IPS DF 4.7 (cell line): Measurements from ENCODE around the gene SS18L1.
A peak's percentile ranks its signal among the peaks of the same experiment; 100 is the strongest.

ENCODE experiments used
- DNase-seq: peaks from one replicate; pipeline ENCODE4 v3.0.0-alpha.2; 2013; ENCODE audit warnings: low spot score; ENCODE audit errors: extremely low read depth

Gene SS18L1

DNA sequence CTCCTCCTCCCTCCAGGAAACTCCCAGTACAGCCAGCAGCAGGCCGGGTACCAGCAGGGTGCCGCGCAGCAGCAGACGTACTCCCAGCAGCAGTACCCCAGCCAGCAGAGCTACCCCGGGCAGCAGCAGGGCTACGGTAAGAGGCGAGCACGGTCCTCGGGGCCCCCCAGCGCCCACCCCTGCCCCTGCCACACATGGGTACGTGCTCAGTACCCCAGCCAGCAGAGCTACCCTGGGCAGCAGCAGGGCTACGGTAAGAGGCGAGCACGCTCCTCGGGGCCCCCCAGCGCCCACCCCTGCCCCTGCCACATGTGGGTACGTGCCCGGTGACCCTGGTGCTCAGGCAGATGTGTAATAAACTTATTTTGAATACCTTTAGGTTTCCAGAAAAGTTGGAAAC is 29.1 kb downstream of the SS18L1 start:
- no peak for DNase-seq

- DNase-seq, result no peak
These were observed 30.6 kb downstream of the SS18L1 start for GRCh38 chr20:62174021-62174804.

GRCh38 chr20:62174870-62175624 is 31.5 kb downstream of the SS18L1 start:
- DNase-seq, result no peak

DNA sequence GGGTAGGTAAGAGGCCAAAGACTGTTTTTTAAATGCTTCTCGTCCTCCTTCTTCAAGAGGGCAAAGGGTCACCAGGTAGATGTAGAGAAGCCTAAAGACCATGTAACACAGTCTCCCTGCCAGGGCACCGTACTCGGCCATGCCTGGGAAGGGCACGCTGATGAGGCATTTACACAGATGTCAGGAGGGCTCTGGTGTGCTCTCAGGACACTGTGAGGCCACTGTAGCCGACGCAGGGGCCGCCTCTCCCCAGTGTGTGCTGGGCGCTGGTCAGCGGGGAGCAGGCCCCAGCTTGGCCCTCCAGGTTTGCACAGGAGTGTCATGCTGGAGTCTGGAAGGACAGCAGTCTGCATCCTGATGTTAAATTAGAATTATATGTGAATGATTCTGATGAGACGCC is 32.1 kb downstream of the SS18L1 start:
- no peak for DNase-seq

DNA sequence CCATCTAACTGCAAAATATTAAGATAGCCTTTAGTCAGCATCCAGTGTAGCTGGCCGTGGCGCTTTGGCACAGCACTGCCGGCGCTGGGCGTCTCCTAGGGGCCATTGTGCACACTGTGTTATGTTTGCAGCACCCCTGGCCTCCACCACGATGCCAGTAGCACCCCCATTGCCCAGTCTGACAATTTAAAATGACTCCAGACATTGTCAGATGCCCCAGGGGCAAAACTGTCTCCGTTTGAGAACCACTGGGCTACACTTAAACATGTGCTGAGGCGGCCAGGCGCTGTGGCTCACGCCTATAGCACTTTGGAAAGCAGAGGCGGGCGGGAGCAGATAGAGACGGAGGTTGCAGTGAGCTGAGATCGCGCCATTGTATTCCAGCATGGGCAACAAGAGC is 33.3 kb downstream of the SS18L1 start:
- DNase-seq, result no peak

DNA sequence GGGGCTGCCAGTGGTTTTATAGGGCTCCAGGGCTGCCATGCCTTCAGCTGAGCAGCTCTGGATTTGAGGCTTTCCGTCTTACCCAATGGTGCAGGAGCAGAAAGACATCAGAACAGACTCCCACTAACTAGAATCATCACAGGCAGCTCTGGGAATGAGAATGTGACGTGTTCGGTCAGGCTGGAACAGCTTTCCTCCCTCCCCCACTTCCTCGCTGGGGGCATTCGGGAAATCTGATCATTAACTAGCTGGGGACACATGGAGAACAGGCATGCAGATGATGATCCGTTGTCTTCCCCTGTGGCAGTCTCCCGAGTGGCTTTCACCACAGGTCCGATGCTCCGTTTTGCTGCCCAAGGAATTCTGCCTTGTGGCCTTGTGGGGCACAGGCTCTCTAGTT is 33.7 kb downstream of the SS18L1 start:
- no peak for DNase-seq

DNA sequence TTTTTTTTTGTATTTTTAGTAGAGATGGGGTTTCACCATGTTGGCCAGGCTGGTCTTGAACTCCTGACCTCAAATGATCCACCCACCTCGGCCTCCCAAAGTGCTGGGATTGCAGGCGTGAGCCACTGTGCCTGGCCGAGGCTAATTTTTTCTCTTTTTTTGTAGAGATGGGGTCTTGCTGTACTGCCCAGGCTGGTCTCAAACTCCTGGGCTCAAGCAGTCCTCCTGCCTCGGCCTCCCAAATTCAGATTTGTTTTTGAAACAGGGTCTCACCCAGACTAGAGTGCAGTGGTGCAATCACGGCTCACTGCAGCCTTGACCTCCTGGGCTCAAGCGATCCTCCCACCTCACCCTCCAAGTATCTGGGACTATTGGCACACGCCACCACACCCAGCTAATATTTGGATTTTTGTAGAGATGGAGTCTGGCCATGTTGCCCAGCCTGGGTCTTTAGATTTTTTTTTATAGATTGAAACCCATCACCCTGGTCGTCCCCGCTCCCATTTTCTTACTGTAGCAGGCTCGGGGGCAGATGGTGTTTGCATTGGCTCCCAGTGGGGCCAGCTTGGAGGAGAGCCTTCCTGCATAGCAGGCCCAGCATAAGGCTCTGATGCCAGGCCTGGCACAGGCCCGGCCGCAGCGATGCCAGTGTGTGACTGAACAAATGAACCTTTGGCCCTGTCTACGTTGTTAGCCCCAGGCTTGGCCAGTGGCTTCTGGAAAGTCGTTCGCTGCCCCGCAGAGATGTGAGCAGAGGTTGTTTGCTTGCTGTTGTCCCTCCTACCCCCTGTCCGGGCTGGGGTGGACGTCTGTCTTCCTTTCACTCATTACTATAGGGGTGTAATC is 35.0 kb downstream of the SS18L1 start:
- no peak for DNase-seq

DNA sequence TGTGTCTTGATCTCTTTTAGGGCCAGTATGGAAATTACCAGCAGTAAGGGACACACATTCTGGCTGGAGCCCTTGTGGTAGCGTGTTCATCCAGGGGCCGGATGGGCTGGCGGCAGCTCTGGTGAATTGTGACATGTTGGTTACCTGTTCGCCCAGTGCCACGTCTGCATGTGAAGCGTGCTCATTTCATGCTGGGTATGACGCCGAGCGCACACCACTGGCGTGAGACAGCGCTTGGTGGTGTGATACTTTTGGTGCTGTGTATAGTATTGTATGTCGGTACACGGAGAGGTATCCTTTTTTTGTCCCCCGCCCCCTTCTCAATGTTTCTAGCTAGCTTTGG is 35.6 kb downstream of the SS18L1 start:
- DNase-seq, result no peak

DNA sequence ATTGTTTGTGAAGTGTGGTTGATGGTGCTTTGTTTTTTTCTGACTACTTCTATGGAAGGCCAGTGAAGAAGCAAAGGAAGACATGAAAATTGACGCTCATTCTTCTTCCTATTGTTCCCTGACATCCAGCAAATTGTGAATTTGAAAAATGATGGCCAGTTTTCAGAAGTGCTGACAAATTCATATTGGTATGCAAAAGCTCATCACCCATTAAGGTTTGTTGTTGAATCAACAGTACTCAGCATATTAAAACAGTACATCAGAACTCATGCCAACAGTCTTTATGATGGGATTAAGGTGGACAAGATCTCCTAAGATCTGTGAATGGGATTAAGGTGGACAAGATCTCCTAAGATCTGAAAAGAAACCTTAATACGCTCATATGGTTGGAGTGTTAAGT is 38.2 kb downstream of the SS18L1 start:
- DNase-seq, result no peak

- peak; percentile 71 for DNase-seq
These were observed 39.2 kb downstream of the SS18L1 start, which contains the start of gene MTG2 for GRCh38 chr20:62182469-62183425. Gene MTG2 (plus strand): TSS chr20:62183028. CDS start chr20:62193421, 10,393 bp downstream.

DNA sequence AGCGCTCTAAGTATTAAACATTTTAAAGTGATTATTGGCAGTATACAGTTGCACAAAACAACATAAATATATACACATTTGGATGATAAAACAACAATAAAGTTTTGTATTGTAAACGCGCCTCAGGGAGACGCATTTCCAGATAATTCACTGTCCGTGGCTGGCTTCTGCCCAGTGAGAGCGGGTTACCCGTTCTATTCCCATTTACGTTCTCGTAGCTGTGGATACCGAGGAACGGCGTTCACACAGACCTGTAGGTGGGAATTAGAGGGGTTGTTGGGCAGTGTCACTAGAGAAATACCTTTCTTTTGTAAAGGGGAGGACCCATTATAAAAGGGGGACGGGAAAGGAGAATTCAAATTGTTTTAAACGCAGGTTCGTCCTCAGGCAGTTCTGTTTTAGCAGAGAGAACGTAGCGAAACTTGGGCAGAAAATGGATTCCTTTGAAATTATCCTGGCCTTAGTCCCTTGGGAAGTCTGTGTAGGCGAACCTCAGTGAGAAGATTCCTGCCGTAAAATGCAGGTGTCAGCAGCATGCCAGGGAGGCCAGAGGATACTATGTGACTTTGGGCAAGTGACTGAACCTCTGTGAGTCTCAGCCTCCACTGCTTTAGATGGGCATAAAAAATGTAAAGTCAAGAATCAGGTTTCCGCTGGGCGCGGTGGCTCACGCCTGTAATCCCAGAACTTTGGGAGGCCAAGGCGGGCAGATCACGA is 40.0 kb downstream of the SS18L1 start:
- DNase-seq, result no peak

GRCh38 chr20:62186096-62186426 is 42.5 kb downstream of the SS18L1 start:
- DNase-seq, result no peak

DNA sequence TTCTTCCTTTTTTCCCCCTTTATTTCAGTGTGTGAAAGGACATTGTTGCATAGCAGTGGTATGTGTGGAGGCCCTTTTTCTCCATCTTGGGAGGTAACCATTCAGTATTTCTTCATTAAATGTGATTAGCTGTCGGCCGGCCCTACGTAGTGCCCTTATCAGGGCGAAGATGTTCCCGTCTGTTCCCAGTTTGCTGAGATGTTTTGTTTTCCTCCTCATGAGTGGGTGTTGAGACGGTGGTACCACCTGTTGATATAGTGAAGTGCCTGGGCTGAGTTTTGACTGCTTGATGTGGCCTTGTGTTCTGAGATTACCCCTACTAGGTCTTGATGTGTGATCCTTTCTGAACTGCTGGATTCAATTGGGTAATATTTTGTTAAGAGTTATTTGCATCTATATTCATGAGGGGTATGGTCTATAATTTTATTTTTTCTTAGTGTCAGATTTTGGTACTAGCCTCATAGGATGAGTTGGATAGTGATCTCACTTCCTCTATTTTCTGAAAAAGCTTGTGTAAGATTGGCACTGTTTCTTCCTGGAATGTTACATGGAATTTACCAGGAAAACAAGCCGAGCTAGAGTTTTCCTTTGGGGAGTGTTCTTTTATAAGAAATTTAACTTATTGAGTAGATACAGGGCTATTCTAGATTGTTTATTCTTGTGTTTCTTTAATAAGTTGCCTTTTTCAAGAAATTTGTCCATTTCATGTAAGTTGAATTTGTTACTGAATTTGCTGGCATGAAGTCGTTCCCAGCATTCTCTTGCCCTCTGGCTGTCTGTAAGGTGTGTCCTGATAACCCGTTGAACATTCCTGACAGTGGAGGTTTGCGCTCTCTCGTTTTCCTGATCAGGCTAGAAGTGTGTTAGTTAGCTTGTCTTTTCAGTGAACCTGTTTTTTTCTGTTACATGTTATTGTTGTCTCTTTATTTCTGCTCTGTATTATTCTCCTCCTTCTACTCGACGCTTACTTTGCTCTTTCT is 43.6 kb downstream of the SS18L1 start:
- DNase-seq, result no peak

DNA sequence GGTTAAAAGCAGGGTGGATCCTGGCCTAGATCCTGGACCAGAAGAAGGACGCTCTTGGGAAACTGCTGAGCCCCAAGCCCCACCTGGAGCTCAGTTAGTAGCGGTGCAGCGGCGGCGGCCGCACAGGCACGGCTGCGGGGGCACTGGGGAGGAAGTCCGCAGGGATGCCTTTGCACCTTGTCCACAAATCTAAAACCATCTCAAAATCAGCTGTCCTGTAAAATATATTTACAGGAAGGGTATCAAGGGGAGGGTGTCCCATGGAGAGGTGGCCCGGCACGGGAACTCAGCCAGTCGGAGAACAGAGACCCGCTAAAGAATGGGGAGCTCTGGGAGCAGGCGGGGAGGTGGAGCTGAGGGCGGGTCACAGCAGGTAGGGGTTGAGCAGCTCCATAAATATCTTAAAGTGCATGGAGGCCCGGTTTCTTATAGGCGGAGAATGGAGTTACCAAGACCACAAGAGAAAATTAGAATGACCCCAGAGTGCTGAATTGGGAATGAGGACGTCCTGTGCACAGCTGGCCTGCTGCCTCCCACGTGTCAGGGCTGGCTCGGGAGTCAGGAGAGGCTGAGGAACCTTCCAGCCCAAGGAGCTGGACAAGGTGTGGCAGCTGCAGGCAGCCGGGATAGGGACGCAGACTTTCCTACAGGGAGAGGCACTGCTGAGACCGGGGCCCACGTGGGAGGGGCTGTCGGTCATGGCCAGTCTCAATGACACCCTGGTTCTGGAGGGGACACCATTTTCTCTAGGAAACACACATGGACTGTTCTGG is 47.3 kb downstream of the SS18L1 start:
- no peak for DNase-seq

GRCh38 chr20:62191781-62192559 is 48.4 kb downstream of the SS18L1 start:
- DNase-seq, result no peak

GRCh38 chr20:62192635-62193034 is 49.1 kb downstream of the SS18L1 start:
- DNase-seq, result no peak
